Epithelial cell of alveolus of lung (primary cell): ENCODE data around the gene TMEM45A. TPM values are rescaled to one million over a fixed set of nuclear protein-coding genes. Genes with fewer than 3 reads are reported as not detected.

Source experiments
- total RNA-seq: library from RNA; depleted of rRNA; stranded (reverse); fragments of >200 nt; gene quantifications from 2 replicates; pipeline ENCODE4 v1.2.1, GENCODE V29; 2015

Gene TMEM45A, protein sequence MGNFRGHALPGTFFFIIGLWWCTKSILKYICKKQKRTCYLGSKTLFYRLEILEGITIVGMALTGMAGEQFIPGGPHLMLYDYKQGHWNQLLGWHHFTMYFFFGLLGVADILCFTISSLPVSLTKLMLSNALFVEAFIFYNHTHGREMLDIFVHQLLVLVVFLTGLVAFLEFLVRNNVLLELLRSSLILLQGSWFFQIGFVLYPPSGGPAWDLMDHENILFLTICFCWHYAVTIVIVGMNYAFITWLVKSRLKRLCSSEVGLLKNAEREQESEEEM
- 23.9 and 53.7 TPM in 2 replicates for total RNA-seq

DNA sequence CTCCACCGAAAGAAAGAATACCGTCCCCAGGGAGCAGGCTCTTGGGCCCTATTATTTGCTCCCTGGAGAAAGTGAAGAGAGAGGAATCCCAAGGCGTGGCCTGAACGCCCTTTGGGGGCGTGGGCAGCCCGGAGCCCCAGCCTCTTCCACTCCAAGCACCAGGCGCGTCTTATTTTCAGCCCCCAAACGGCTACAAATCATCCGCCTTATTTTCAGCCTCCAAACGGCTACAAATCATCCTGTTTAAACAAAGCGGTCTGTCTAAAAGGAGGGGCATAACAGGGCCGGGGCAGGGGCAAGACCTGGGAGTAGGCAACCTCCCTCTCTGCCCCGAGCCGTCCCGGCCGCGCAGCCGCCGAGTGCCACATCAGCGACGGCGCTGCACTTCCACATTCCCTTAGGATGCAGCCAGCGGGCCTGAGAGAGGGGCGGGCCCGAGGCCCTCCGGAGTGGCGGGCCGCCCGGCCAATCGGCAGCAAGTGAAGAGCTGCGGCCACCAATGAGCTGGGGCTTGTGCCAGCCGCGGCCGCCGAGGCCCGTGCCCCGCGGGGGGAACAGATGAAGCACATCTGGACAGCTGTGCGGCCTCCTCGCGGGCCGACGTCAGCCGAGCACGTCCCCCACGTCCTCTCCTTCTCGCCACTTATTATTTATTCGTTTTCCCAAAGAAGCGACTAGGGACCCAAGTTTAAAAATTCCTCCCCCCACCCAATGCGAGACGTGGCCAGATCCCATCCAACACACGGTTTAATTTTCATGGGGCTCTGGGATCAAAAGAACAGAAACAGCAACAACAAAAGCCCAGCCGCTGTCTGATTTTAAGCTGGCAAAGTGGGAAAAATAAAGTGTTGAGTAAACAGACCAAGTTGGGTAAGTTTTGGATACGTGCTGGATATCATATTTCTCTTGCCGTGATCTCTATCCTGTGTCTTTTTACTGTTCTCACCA is at the start of gene TMEM45A:
TSS of gene TMEM45A (plus strand) at position 561 of the 948 bp plus-strand sequence. CDS start 62,593 bp downstream, outside the sequence.

DNA sequence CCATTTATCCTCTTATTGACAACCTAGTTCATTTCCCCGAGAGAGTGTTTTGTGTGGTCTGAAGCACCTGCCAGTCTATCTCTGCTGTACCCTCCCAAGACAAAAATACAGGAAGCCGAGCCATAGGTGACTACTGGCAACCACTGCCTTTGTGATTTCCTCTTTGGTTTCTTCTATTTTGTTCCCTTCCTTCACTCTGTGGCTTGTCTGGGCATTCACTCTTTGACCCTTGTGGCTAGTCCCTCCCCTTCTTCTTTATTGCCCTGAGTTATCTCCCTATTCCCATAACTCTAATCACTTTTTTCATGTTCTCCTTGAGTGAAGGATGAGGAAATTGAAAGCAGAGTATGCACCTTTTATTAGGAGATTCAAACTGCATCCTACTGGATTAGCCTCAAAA is 116.9 kb downstream of the TMEM45A start, which contains the start of gene ADGRG7:
TSS of gene ADGRG7 (plus strand) at position 297 of the 400 bp plus-strand sequence. CDS start 256 bp downstream, outside the sequence.

Other genes starting within 250 kb of the TMEM45A start
- 26.2 and 35.8 TPM in 2 replicates for gene TBC1D23, start 231.6 kb upstream of the TMEM45A start, total RNA-seq
- 13.3 and 19.1 TPM in 2 replicates for gene NIT2, start 157.9 kb upstream of the TMEM45A start, total RNA-seq
- 37.5 and 44.2 TPM in 2 replicates for gene TOMM70, start 91.5 kb upstream of the TMEM45A start, total RNA-seq
- gene LNP1, start 91.1 kb upstream of the TMEM45A start, total RNA-seq, result 2.7 and 4.5 TPM in 2 replicates
- not detected in 2 replicates for gene ADGRG7, start 117.0 kb downstream of the TMEM45A start, total RNA-seq
- gene TFG, start 216.9 kb downstream of the TMEM45A start, total RNA-seq, result 92.0 and 130 TPM in 2 replicates